Adrenal gland (tissue), 5 donors: ENCODE measurements around the gene MITF.

ENCODE experiments used
- CTCF ChIP-seq, 6 experiments: fragments of 450-650 bp in 4 of 6; fragments of 200-600 bp in 2 of 6; sonication (generic) in 1 of 6; IDR thresholded peaks; 1 replicate in 5 of 6; 2 replicates in 1 of 6; pipeline versions ENCODE4 v1.5.1 to v1.8.0; 2016 to 2021; ENCODE audit warnings: antibody characterized with exemption in 6 of 6, mild to moderate bottlenecking in 2 of 6, moderate library complexity in 1 of 6
- POLR2A ChIP-seq, 2 donors: fragments of 450-650 bp; IDR thresholded peaks; one replicate each; pipeline ENCODE4 v1.6.1; 2017; ENCODE audit warnings: antibody characterized with exemption in 2 of 2, mild to moderate bottlenecking in 2 of 2, moderate library complexity in 1 of 2
- donor health status: DM: no; HTN: no; CAD: no.

- TF ChIP-seq CTCF (IDR thresholded peaks at IDR 0.05) (no peak), POLR2A (IDR thresholded peaks at IDR 0.05) (no peak)
Observed at GRCh38 chr3:69830147-69830546, 90.9 kb downstream of the MITF start.
